HCT116 (cell line): ENCODE data around the gene TNRC6C. TPM values are rescaled to one million over a fixed set of nuclear protein-coding genes. Genes with fewer than 3 reads are reported as not detected.
"Not testable (repeated sequence)": the region's sequence is repeated elsewhere in the genome, so short reads cannot be mapped to it uniquely, and the experiment has no call there.

Source experiments
- ATAC-seq: fragments of 200-7000 bp; cut with Tn5 transposase; 2 replicates; pipeline ENCODE4 v1.9.1; 2020; ENCODE audit warnings: mild to moderate bottlenecking, moderate library complexity
- BruUV-seq: library from RNA; stranded (reverse); fragments of 400-500 nt; replicated peaks from 2 replicates; lab custom pipeline; 2021; lab: Mats Ljungman, UMichigan
- CTCF ChIA-PET: fragments of 300-600 bp; sonication (Branson Sonifier 250); formaldehyde crosslinking; loops from one replicate; lab custom pipeline; 2021; ENCODE audit warnings: antibody characterized with exemption; lab: Charles Lee
- POLR2A ChIA-PET: fragments of 300-600, 350-600 bp; sonication (Branson Sonifier 250); formaldehyde crosslinking; loops from one replicate; lab custom pipeline; 2021; ENCODE audit warnings: antibody characterized with exemption; lab: Charles Lee
- RAD21 ChIA-PET, 2 experiments: fragments of 300-600 bp; sonication (Branson Sonifier 250); formaldehyde crosslinking; loops; one replicate each; lab custom pipeline; 2023; ENCODE audit warnings: low total read pairs in 2 of 2; ENCODE audit not compliant: uncharacterized antibody in 2 of 2, unreplicated experiment in 2 of 2, low non-redundant PET in 1 of 2; lab: Charles Lee
- DNase-seq: peaks from one replicate; pipeline ENCODE4 v3.0.0-alpha.2; 2010; ENCODE audit warnings: low read depth, low spot score
- H2AFZ ChIP-seq: fragments of 200-600 bp; shearing (Covaris generic), sonication (generic); 2 replicates; pipeline ENCODE4 v1.6.1; 2017; ENCODE audit warnings: low read depth, mixed run types, mixed read lengths, antibody characterized with exemption, low read length; ENCODE audit not compliant: poor library complexity, severe bottlenecking
- H3K27ac ChIP-seq: 2 replicates; pipeline ENCODE4 v1.5.1; 2012; ENCODE audit warnings: low read depth, low read length
- H3K27me3 ChIP-seq: fragments of 200-600 bp; sonication (generic); 2 replicates; pipeline ENCODE4 v1.6.1; 2016; ENCODE audit warnings: mixed run types, low read length, mixed read lengths; ENCODE audit not compliant: insufficient read depth
- H3K36me3 ChIP-seq, 2 experiments: fragments of 200-500 bp in 1 of 2; fragments of 200-600 bp in 1 of 2; sonication (Bioruptor generic) in 1 of 2; sonication (generic) in 1 of 2; 2 replicates each; pipeline versions ENCODE4 v1.5.1 to v1.6.1; 2014 to 2016; ENCODE audit warnings: low read length in 2 of 2, inconsistent platforms in 1 of 2, mixed read lengths in 1 of 2, mixed run types in 1 of 2; ENCODE audit not compliant: insufficient read depth in 2 of 2, control insufficient read depth in 1 of 2
- H3K4me1 ChIP-seq, 2 experiments: fragments of 200-600 bp in 1 of 2; sonication (generic) in 1 of 2; 2 replicates each; pipeline versions ENCODE4 v1.5.1 to v1.6.1; 2012 to 2017; ENCODE audit warnings: low read length in 2 of 2, inconsistent platforms in 1 of 2, mild to moderate bottlenecking in 1 of 2, mixed read lengths in 1 of 2, mixed run types in 1 of 2, moderate library complexity in 1 of 2; ENCODE audit not compliant: insufficient read depth in 2 of 2, control insufficient read depth in 1 of 2
- H3K4me2 ChIP-seq: fragments of 200-600 bp; sonication (generic); 2 replicates; pipeline ENCODE4 v1.6.1; 2017; ENCODE audit warnings: mixed run types, low read length, mixed read lengths
- H3K4me3 ChIP-seq, 2 experiments: fragments of 200-600 bp in 1 of 2; sonication (generic) in 1 of 2; replicated peaks in 1 of 2; 2 replicates each; pipeline ENCODE4 v1.5.1; 2011 to 2016; ENCODE audit warnings: low read length in 2 of 2, control low read depth in 1 of 2, low read depth in 1 of 2, mild to moderate bottlenecking in 1 of 2, mixed read lengths in 1 of 2, mixed run types in 1 of 2
- H3K79me2 ChIP-seq: fragments of 200-600 bp; sonication (generic); 2 replicates; pipeline ENCODE4 v1.6.1; 2017; ENCODE audit warnings: mild to moderate bottlenecking, mixed run types, low read length, moderate library complexity, mixed read lengths; ENCODE audit not compliant: insufficient read depth
- H3K9ac ChIP-seq: fragments of 200-600 bp; sonication (generic); 2 replicates; pipeline ENCODE4 v1.6.1; 2016; ENCODE audit warnings: low read length, mixed read lengths
- H3K9me2 ChIP-seq: fragments of 200-600 bp; sonication (generic), shearing (Covaris generic); 2 replicates; pipeline ENCODE4 v1.6.1; 2017; ENCODE audit warnings: mixed run types, mild to moderate bottlenecking, moderate library complexity; ENCODE audit not compliant: insufficient read depth
- H3K9me3 ChIP-seq, 2 experiments: fragments of 200-500 bp in 1 of 2; fragments of 200-600 bp in 1 of 2; sonication (Bioruptor generic) in 1 of 2; sonication (generic) in 1 of 2; 2 replicates each; pipeline ENCODE4 v1.6.1; 2014 to 2017; ENCODE audit warnings: low read length in 2 of 2, mixed read lengths in 2 of 2, inconsistent platforms in 1 of 2, low read depth in 1 of 2, mild to moderate bottlenecking in 1 of 2, mixed run types in 1 of 2, moderate library complexity in 1 of 2; ENCODE audit not compliant: control insufficient read depth in 1 of 2, insufficient read depth in 1 of 2
- H4K20me1 ChIP-seq: fragments of 200-600 bp; sonication (generic), shearing (Covaris generic); 2 replicates; pipeline ENCODE4 v1.6.1; 2017; ENCODE audit warnings: mixed run types, mild to moderate bottlenecking, moderate library complexity; ENCODE audit not compliant: insufficient read depth
- ZNF274 ChIP-seq: fragments of 200-500 bp; sonication (Bioruptor generic); IDR thresholded peaks from 2 replicates; pipeline ENCODE4 v1.6.1; 2014; ENCODE audit warnings: mild to moderate bottlenecking, low read depth, low read length, inconsistent platforms
- intact Hi-C: fragments of 100-400 bp; cut with micrococcal nuclease; formaldehyde crosslinking; loops from 2 replicates; pipeline ENCODE4 v1.10.0; 2022
- total RNA-seq: library from RNA; stranded (reverse); gene quantifications from one replicate; pipeline ENCODE4 v1.2.1, GENCODE V29; 2021; ENCODE audit not compliant: unreplicated experiment
- TF ChIP-seq, protein P1 (sequence below), 3 experiments: fragments of 200-600 bp in 1 of 3; sonication (generic) in 1 of 3; IDR thresholded peaks in 2 of 3; conservative IDR thresholded peaks in 1 of 3; 2 replicates each; pipeline ENCODE4 v1.5.1; 2012 to 2017; ENCODE audit warnings: low read depth in 2 of 3, low read length in 2 of 3, antibody characterized with exemption in 1 of 3, borderline replicate concordance in 1 of 3, control low read depth in 1 of 3, mild to moderate bottlenecking in 1 of 3, mixed read lengths in 1 of 3, mixed run types in 1 of 3, moderate library complexity in 1 of 3; ENCODE audit not compliant: insufficient read depth in 1 of 3

The TNRC6C gene
- total RNA-seq, 1 experiment from 2014 or later = 23.4 TPM

DNA sequence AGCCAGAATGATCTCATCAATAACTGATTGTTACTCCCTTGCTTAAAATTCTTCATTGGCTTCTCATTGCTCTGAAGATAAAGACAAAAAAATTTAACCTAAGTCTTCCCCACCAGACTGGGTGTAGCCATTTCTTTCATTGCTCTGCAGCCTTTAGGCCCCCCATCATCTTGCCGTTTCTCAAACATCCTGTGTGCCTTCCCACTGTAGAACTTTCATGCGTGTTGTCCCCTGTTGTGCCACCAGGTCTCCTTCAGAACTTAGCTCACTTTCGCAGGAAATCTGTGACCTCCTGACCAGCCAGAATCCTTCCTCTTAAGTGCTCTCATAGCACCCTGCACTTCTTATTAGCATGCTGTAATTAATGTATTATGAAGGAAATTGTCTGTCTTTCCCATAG lies 31.8 kb downstream of the TNRC6C start:
- no TSS peak for BruUV-seq
- Histone ChIP-seq H3K4me3 (no peak overlapping the region), H3K36me3 (no peaks in the 10 kb centered on the region), H3K9me2 (no peaks in the 10 kb centered on the region), H3K4me2 (no peak overlapping the region), H4K20me1 (no peaks in the 10 kb centered on the region), H3K9me3 (no peaks in the 10 kb centered on the region), H3K27ac (no peak overlapping the region), H3K79me2 (no peaks in the 10 kb centered on the region), H3K4me1 (no peaks in the 10 kb centered on the region), H3K27me3 (no peaks in the 10 kb centered on the region)
- no peak for DNase-seq
- POLR2A ChIA-PET = no interaction called here
- CTCF ChIA-PET = no interaction called here
- TF ChIP-seq, protein P1, sequence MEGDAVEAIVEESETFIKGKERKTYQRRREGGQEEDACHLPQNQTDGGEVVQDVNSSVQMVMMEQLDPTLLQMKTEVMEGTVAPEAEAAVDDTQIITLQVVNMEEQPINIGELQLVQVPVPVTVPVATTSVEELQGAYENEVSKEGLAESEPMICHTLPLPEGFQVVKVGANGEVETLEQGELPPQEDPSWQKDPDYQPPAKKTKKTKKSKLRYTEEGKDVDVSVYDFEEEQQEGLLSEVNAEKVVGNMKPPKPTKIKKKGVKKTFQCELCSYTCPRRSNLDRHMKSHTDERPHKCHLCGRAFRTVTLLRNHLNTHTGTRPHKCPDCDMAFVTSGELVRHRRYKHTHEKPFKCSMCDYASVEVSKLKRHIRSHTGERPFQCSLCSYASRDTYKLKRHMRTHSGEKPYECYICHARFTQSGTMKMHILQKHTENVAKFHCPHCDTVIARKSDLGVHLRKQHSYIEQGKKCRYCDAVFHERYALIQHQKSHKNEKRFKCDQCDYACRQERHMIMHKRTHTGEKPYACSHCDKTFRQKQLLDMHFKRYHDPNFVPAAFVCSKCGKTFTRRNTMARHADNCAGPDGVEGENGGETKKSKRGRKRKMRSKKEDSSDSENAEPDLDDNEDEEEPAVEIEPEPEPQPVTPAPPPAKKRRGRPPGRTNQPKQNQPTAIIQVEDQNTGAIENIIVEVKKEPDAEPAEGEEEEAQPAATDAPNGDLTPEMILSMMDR (IDR thresholded peaks at IDR 0.05 in 2 of 3, conservative IDR thresholded peaks at IDR 0.05 in 1 of 3; ENCODE audit: borderline replicate concordance in 1 of 3, insufficient read depth in 1 of 3, low read depth in 2 of 3, low read length in 2 of 3) = peak in 1 of 3 experiments; percentile 7; a peak in 1 of 6 replicates
- no peak for TF ChIP-seq ZNF274
- TF ChIP-seq, all 23 proteins: peak for 1
- no peak overlapping the region for H2AFZ ChIP-seq
- RAD21 ChIA-PET = no interaction called here
- no peak for ATAC-seq
- H3K9ac ChIP-seq = no peak overlapping the region
- intact Hi-C loops = no loop called here

DNA sequence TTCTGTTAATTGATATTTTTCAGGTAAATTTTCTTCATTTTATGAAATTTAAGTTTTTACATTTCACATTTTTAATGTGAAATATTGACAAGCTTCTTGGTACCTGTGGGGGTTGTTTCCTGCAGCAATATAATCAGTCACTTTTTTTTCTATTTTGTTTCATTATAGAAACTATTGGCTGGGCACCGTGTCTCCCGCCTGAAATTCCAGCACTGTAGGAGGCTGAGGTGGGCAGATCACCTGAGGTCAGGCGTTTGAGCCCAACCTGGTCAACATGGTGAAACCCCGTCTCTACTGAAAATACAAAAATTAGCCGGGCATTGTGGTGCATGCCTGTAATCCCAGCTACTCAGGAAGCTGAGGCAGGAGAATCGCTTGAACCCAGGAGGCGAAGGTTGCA lies 35.2 kb downstream of the TNRC6C start:
- DNase-seq, H3K4me2 ChIP-seq, H3K4me3 ChIP-seq, H3K27ac ChIP-seq, H3K9ac ChIP-seq, H2AFZ ChIP-seq, H3K27me3 ChIP-seq, H3K4me1 ChIP-seq, H4K20me1 ChIP-seq, H3K79me2 ChIP-seq, H3K9me2 ChIP-seq, BruUV-seq, H3K9me3 ChIP-seq, intact Hi-C loops, RAD21 ChIA-PET, ATAC-seq, H3K36me3 ChIP-seq: not testable (repeated sequence)
- POLR2A ChIA-PET = interaction anchor here (0.7 kb wide), 1 partner anchor 35 kb away, joined by 3 read pairs; the partner anchor contains the start of gene TNRC6C
- CTCF ChIA-PET = interaction anchor here (2.0 kb wide), 1 partner anchor 20 kb away, joined by 5 read pairs; no protein-coding TSS in a partner anchor
